Panc1 (cell line): ENCODE data around the gene RARRES2. TPM values are rescaled to one million over a fixed set of nuclear protein-coding genes. Genes with fewer than 3 reads are reported as not detected.

Experiments
- ATAC-seq: fragments of 200-7000 bp; cut with Tn5 transposase; 2 replicates; pipeline ENCODE4 v1.9.1; 2020; ENCODE audit warnings: mild to moderate bottlenecking, moderate library complexity
- BruUV-seq: library from RNA; stranded (reverse); fragments of 400-500 nt; replicated peaks from 2 replicates; lab custom pipeline; 2021; lab: Mats Ljungman, UMichigan
- CTCF ChIA-PET: fragments of 300-600 bp; sonication (Branson Sonifier 250); formaldehyde crosslinking; loops from one replicate; lab custom pipeline; 2022; ENCODE audit warnings: antibody characterized with exemption; lab: Charles Lee
- POLR2A ChIA-PET: fragments of 300-600 bp; sonication (Branson Sonifier 250); formaldehyde crosslinking; loops from one replicate; lab custom pipeline; 2022; ENCODE audit warnings: antibody characterized with exemption; lab: Charles Lee
- DNase-seq: peaks from one replicate; pipeline ENCODE4 v3.0.0-alpha.2; 2010; ENCODE audit warnings: low read depth, low spot score
- H3K27ac ChIP-seq: 2 replicates; pipeline ENCODE4 v1.5.1; 2011; ENCODE audit warnings: mild to moderate bottlenecking, low read length, inconsistent platforms
- H3K27me3 ChIP-seq: fragments of 200-500 bp; sonication (Bioruptor generic); 2 replicates; pipeline ENCODE4 v1.6.0; 2014; ENCODE audit warnings: low read length, inconsistent platforms; ENCODE audit not compliant: control insufficient read depth, insufficient read depth
- H3K36me3 ChIP-seq: fragments of 200-500 bp; sonication (Bioruptor generic); 2 replicates; pipeline ENCODE4 v1.5.1; 2014; ENCODE audit warnings: inconsistent platforms, mild to moderate bottlenecking, low read length, moderate library complexity; ENCODE audit not compliant: control insufficient read depth, insufficient read depth
- H3K4me1 ChIP-seq: 2 replicates; pipeline ENCODE4 v1.5.1; 2011; ENCODE audit warnings: inconsistent platforms, mild to moderate bottlenecking, low read length, moderate library complexity; ENCODE audit not compliant: control insufficient read depth, insufficient read depth
- H3K4me3 ChIP-seq, 2 experiments: 2 replicates each; pipeline ENCODE4 v1.5.1; 2011 to 2012; ENCODE audit warnings: low read depth in 2 of 2, low read length in 2 of 2, mild to moderate bottlenecking in 2 of 2, inconsistent platforms in 1 of 2, moderate library complexity in 1 of 2
- H3K9me3 ChIP-seq: fragments of 200-500 bp; sonication (Bioruptor generic); 2 replicates; pipeline ENCODE4 v1.5.1; 2014; ENCODE audit warnings: low read depth, mild to moderate bottlenecking, inconsistent platforms, low read length, moderate library complexity; ENCODE audit not compliant: control insufficient read depth, insufficient read depth
- POLR2AphosphoS5 ChIP-seq: IDR thresholded peaks from 2 replicates; pipeline ENCODE4 v1.6.1; 2012; ENCODE audit warnings: mild to moderate bottlenecking, low read depth, low read length, moderate library complexity
- SIN3A ChIP-seq: IDR thresholded peaks from 2 replicates; pipeline ENCODE4 v1.6.1; 2012; ENCODE audit warnings: low read depth, mild to moderate bottlenecking, low read length, moderate library complexity, borderline replicate concordance; ENCODE audit not compliant: insufficient read depth
- TCF7L2 ChIP-seq: IDR thresholded peaks from 2 replicates; pipeline ENCODE4 v1.6.1; 2011; ENCODE audit warnings: mild to moderate bottlenecking, low read depth, low read length, inconsistent platforms
- in situ Hi-C: cut with HindIII; loops from 2 replicates; pipeline ENCODE4 v1.10.0; 2016; ENCODE audit warnings: low sequenced_read_pairs, low pct_unique_long_range_greater_than_20kb
- intact Hi-C: fragments of 100-400 bp; cut with micrococcal nuclease; formaldehyde crosslinking; loops from one replicate; pipeline ENCODE4 v1.10.0; 2022; ENCODE audit not compliant: unreplicated experiment
- total RNA-seq: library from RNA; stranded (reverse); gene quantifications from one replicate; pipeline ENCODE4 v1.2.1, GENCODE V29; 2021; ENCODE audit not compliant: unreplicated experiment
- TF ChIP-seq, protein P1 (sequence below): fragments of 450-650 bp; IDR thresholded peaks from 2 replicates; pipeline ENCODE4 v1.5.1; 2017; ENCODE audit warnings: mild to moderate bottlenecking
- TF ChIP-seq, protein P2 (sequence below), 2 experiments: IDR thresholded peaks; 2 replicates each; pipeline ENCODE4 v1.6.1; 2011 to 2012; ENCODE audit warnings: low read depth in 2 of 2, control low read depth in 1 of 2, low read length in 1 of 2, mild to moderate bottlenecking in 1 of 2, moderate library complexity in 1 of 2; ENCODE audit not compliant: insufficient read depth in 1 of 2

The RARRES2 gene
- total RNA-seq, 1 experiment from 2014 or later, result 1.1 TPM

DNA sequence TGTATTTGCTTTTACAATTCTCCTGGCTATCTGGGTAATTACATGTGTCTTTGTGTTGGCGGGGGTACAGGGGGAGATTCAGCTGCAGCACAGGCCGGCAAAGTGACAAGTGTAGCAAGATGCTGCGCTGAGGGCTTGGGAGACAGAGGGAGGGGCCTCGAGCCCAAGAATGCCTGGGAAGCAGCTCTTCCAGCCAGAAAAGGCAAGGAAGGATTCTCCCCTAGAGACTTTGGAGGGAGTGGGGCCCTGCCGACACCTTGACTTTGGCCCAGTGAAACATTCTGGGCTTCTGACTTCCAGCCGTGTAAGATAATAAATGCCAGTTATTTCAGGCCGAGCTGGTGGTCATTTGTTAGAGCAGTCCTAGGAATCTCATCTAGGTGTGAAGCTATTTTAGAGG lies 20.0 kb upstream of the RARRES2 start:
- ATAC-seq (no peak), DNase-seq (no peak)
- no peaks in the 10 kb centered on the region for H3K9me3 ChIP-seq
- TF ChIP-seq SIN3A, result no peak
- TF ChIP-seq POLR2AphosphoS5, result no peak
- TF ChIP-seq, protein P1, sequence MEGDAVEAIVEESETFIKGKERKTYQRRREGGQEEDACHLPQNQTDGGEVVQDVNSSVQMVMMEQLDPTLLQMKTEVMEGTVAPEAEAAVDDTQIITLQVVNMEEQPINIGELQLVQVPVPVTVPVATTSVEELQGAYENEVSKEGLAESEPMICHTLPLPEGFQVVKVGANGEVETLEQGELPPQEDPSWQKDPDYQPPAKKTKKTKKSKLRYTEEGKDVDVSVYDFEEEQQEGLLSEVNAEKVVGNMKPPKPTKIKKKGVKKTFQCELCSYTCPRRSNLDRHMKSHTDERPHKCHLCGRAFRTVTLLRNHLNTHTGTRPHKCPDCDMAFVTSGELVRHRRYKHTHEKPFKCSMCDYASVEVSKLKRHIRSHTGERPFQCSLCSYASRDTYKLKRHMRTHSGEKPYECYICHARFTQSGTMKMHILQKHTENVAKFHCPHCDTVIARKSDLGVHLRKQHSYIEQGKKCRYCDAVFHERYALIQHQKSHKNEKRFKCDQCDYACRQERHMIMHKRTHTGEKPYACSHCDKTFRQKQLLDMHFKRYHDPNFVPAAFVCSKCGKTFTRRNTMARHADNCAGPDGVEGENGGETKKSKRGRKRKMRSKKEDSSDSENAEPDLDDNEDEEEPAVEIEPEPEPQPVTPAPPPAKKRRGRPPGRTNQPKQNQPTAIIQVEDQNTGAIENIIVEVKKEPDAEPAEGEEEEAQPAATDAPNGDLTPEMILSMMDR, result no peak
- TF ChIP-seq, protein P2, sequence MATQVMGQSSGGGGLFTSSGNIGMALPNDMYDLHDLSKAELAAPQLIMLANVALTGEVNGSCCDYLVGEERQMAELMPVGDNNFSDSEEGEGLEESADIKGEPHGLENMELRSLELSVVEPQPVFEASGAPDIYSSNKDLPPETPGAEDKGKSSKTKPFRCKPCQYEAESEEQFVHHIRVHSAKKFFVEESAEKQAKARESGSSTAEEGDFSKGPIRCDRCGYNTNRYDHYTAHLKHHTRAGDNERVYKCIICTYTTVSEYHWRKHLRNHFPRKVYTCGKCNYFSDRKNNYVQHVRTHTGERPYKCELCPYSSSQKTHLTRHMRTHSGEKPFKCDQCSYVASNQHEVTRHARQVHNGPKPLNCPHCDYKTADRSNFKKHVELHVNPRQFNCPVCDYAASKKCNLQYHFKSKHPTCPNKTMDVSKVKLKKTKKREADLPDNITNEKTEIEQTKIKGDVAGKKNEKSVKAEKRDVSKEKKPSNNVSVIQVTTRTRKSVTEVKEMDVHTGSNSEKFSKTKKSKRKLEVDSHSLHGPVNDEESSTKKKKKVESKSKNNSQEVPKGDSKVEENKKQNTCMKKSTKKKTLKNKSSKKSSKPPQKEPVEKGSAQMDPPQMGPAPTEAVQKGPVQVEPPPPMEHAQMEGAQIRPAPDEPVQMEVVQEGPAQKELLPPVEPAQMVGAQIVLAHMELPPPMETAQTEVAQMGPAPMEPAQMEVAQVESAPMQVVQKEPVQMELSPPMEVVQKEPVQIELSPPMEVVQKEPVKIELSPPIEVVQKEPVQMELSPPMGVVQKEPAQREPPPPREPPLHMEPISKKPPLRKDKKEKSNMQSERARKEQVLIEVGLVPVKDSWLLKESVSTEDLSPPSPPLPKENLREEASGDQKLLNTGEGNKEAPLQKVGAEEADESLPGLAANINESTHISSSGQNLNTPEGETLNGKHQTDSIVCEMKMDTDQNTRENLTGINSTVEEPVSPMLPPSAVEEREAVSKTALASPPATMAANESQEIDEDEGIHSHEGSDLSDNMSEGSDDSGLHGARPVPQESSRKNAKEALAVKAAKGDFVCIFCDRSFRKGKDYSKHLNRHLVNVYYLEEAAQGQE (IDR thresholded peaks at IDR 0.05; ENCODE audit: insufficient read depth in 1 of 2, low read depth in 2 of 2, low read length in 1 of 2), result no peak
- no peak for TF ChIP-seq TCF7L2
- H3K27me3 ChIP-seq, result no peaks in the 10 kb centered on the region
- BruUV-seq, result no TSS peak
- intact Hi-C loops (no loop called here), in situ Hi-C loops (no loop called here)
- CTCF ChIA-PET, result no interaction called here
- H3K4me1 ChIP-seq, result peaks cover 32% of the 10 kb centered on the region
- H3K27ac ChIP-seq, result no peak overlapping the region
- H3K36me3 ChIP-seq, result no peaks in the 10 kb centered on the region
- POLR2A ChIA-PET, result no interaction called here
- no peak overlapping the region for H3K4me3 ChIP-seq

DNA sequence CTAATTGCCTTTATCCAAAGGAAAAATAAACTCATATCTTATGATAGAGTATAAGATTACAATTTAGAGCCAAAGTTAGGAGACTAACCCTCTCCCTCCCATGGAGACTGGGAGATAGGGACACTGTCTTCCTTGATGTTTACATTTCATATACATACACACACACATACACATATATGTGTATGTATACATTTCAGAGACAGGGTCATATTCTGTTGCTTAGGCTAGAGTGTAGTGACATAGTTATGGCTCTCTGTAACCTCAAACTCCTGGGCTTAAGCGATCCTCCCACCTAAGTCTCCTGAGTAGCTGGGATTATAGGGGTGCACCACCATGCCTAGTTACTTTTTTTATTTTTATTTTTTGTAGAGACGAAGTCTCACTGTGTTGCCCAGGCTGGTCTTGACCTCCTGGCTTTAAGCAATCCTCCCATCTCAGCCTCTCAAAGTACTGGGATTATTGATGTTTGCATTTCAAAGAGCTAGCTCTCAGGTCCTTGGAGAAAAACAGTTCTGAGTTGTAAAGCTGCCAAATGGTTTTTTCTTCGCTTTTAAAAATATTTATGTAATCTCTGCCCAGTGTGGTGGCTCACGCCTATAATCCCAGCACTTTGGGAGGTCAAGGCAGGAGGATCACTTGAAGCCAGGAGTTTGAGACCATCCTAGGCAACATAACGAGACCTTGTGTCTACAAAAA lies 19.1 kb upstream of the RARRES2 start:
- TF ChIP-seq, protein P1, result no peak
- TF ChIP-seq SIN3A (no peak), POLR2AphosphoS5 (no peak), TCF7L2 (no peak)
- TF ChIP-seq, protein P2 (IDR thresholded peaks at IDR 0.05; ENCODE audit: insufficient read depth in 1 of 2, low read depth in 2 of 2, low read length in 1 of 2), result no peak
- no peaks in the 10 kb centered on the region for H3K36me3 ChIP-seq
- no peak for ATAC-seq
- H3K4me3 ChIP-seq, result no peak overlapping the region
- in situ Hi-C loops (no loop called here), intact Hi-C loops (no loop called here)
- BruUV-seq, result no TSS peak
- no peaks in the 10 kb centered on the region for H3K27me3 ChIP-seq
- ChIA-PET POLR2A (no interaction called here), CTCF (no interaction called here)
- H3K9me3 ChIP-seq, result no peaks in the 10 kb centered on the region
- H3K27ac ChIP-seq, result no peak overlapping the region; the same call in 1 of the 2 replicates
- no peak for DNase-seq
- peaks cover 26% of the 10 kb centered on the region for H3K4me1 ChIP-seq
